CD4-positive, alpha-beta T cell treated with Interferon alpha-2 for 1 hour (primary cell): Measurements from ENCODE around the gene RGSL1.

ENCODE experiments used
- DNase-seq, 2 donors: peaks; one replicate each; pipeline ENCODE4 v3.0.0-alpha.2; 2020 to 2022

RGSL1 gene

DNA sequence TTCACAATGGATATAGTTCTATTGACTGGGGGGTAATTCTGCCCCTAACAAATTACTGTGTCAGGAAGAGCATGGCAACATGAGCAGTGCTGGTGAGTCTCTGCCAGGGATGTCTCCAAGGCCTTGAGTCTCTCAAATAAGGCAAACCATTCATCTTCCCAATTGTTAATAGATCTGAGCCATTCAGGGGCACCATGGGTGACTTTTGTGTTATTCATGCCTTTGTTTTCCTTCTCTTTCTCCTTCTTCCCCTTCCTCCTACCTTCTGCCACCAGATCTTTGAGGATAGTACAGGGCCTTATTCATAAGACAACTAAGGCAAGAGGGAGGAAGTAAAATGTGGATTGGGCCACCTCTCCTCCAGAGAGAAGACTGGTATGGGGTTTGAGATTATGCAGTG lies at the start of gene RGSL1:
TSS of gene RGSL1 (plus strand) at position 60 of the 400 bp plus-strand sequence. CDS start at position 80, 20 bp downstream.
- DNase-seq: no peak

DNA sequence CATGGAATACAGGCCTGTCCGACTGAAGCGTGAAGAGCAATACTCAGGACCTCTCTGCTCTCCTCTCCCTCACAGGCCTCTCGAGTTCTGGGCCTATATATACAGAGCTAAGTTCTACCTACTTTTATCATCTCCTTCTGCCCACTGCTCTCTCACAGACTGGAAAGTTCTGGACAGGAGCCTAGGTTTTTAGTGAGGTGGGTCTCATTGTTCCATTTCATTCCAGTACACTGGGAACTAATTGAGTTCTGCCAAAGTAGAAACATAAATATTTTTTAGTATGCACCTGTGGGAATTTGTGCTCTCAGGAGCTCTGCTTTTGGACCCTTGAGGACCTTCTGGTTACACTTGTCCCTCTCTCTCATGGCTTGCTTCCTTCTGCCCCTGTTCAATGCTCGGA lies 49.4 kb upstream of the RGSL1 start, which contains the start of gene TEDDM1:
TSS of gene TEDDM1 (minus strand) at position 101 of the 400 bp plus-strand sequence. CDS start 182 bp downstream, outside the sequence.
- no peak for DNase-seq

- DNase-seq: no peak
Observed at GRCh38 chr1:182404781-182405180, 45.2 kb upstream of the RGSL1 start.

DNA sequence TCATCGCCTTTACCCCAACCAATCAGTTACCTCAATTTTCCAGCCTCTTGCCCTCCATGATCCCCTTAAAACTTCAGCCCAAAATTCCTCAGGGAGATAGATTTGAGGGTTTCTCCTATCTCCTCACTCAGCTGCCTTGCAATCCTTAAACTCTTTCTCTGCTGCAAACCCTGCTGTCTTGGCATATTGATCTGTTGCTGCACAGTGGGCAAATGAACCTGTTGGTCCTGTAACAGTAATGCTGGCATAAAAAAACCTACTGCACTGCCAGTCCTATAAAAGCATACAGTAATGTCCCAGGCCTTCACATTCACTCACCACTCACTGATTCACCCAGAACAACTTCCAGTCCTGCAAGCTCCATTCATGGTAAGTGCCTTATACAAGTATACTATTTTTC lies 44.4 kb upstream of the RGSL1 start:
- no peak for DNase-seq

GRCh38 chr1:182406012-182406411 lies 43.9 kb upstream of the RGSL1 start:
- DNase-seq: no peak

GRCh38 chr1:182407724-182408123 lies 42.2 kb upstream of the RGSL1 start:
- DNase-seq: no peak

- DNase-seq: no peak
Observed at GRCh38 chr1:182408435-182409075, 41.4 kb upstream of the RGSL1 start.

DNA sequence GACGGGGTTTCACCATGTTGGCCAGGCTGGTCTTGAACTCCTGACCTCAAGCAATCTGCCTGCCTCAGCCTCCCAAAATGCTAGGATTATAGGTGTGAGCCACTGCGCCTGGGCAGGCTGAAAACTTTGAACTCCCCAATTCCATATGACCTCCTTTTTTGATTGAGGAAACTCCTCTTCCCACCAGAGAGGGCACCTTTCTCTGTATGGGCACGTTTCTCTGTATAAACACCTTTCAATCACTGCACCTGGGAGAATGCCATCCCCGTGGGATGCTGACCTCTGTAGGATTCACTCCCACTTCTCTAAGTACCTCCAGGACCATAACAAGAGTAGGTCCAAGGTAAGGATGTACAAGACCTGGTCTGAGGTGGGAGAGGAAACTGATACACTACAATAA lies 39.8 kb upstream of the RGSL1 start:
- DNase-seq: no peak

DNA sequence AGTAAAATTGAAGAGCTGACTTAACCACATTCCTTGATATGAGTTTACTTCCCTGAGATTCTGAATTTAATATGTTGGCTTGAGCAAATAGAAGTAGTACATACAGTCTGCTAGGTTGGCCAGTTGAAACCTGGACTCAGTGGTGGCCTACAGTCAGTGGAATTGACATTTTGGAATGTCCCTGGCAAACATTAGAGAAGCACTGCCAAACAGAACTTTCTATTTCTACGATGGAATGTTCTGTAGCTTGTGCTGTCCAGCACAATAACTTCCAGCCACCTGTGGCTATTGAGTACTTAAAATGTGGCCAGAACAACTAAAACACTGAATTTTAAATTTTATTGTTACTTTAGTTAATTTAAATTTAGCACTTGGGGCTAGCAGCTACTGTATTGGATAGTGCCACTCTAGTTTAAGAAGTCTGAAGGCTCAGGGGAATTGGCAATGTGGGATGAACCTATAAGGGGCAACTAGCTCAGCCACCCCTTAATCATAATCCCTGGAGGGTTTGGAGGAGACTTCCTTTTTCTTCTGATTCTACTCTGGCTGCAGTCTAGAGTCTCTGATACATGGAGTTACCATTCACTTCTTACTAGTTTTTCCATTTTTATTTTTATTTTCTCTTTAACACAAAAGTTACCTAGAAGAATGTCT lies 39.2 kb upstream of the RGSL1 start:
- DNase-seq: no peak

DNA sequence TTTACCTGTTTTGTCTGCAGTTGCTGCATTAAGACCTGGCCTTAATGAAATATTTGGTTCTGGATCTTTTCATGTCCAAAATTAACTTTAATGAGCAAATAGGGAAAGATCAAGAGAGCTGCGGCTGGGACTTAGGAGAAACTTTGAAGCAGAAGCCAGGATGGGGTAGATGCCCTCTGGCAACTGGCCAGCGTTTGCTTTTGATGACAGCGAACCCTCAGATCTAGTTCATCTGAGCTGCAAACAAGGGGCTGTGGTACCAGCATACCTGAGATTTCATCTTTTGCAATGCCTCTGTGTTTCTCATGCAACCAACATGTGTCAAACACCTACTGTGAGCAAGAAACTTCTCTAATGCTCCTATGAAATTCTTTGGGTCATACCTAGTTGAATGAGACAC lies 36.5 kb upstream of the RGSL1 start:
- no peak for DNase-seq

DNA sequence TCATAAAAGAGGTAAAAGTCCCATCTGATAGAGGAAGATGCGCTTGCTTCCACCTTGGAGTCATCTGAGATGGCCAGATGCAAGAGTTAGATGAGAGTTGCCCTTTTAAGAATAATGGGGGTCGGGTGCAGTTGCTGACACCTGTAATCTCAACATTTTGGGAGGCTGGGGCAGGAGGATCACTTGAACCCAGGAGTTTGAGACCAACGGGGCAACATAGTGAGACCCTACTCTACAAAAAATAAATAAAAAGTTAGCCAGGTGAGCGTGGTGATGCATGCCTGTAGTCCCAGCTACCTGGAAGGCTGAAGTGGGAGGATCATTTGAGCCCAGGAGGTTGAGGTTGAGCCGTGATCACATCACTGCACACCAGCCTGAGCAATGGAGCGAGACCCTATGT lies 36.0 kb upstream of the RGSL1 start:
- no peak for DNase-seq

DNA sequence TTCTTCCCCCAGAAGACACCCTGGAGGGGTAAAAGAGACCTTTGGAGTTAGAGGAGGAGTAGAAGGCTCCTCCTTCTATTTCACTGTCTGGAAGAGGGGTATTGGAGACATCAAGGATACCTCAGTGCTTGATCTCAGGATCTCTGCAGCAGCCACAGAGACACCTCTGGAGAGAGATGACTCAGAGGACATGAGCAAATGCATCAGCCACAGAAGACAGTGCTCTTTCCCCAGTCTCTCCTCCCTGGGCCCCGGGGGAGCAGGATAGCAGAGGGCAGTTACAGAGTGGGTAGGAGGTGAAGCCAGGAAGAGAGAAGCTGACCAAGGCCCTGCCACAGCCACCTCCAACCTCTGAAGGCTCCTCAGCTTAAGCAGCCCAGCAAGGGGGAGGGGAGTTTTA lies 34.2 kb upstream of the RGSL1 start:
- DNase-seq: no peak

DNA sequence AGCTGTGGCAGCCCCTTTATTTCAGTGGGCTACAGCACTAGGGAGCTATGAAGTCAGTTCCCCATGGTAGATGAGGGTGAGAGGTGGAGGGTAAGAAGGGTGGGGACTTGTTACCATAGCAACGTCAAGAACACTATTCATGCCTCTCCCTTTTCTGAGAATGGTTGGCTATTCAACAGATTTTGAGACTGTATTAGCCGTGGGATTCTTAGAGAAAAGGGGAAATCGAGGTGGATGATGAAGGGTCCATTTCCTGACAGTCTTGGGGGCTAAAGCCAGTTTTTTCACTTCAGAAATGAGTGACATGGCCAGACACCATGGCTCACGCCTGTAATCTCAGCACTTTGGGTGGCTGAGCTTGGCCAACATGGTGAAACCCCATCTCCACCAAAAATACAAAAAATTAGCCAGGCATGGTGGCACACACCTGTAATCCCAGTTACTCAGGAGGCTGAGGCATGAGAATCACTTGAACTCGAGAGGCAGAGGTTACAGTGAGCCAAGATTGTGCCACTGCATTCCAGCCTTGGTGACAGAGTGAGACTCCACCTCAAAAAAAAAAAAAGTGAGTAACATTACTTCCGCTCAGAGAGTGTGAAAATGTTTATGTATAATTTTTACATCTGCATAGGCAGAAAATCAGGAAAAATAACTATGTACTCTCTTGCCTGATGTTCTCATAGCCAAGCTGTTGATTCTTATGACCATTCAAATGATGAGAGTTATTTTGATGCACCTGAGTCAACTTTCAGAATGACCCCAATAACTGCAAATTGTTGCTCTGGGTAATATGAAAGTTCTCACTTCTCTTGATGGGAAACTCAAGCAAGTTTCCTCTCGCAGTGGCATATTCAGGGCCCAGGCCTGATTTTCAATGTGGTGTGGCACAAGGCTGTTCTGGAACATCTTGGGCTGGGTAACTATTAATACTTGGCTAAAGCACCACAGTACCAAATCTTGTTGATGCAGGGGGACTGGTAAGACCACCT lies 23.2 kb upstream of the RGSL1 start:
- DNase-seq: peak in 1 of 2 donors; percentile 3

DNA sequence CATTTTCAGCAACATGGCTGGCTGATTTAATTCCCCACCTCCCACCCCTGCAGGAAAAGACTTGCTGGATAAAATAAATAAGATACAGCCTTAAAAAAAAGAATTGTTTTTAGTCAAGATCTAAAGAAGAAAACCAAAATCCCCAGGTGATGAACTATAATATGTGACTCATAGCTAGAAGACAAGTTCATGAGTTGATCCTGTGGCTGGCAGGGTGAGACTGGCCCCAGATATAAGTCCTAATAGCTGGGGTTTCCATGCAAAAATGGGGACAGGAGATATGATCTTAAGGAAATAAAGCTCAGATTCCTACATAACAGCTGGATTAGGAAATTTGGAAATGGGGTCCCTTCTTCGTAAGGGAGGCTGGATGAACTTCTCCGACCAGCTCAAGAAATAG lies 21.9 kb upstream of the RGSL1 start:
- DNase-seq: no peak

GRCh38 chr1:182430263-182431068 lies 19.5 kb upstream of the RGSL1 start:
- DNase-seq: peak; percentile 20 to 56

DNA sequence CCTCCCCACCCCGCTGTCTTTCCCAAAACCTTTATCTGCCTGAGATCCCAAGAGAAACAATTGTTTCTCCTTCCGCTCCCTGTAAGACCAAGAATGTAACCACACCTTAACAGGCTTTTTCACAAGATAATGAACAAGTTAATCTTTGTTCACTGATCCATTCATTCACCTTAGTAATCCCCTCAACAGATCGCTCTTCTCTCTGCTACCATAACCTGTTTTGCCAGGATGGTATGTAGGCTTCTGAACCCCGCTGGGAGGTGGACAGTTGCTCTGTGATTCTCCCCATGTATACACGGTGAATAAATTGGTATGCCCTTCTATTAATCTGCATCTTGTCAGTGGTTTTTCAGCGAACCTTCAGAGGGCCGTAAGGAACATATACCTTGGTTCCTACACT lies 18.7 kb upstream of the RGSL1 start:
- no peak for DNase-seq

DNA sequence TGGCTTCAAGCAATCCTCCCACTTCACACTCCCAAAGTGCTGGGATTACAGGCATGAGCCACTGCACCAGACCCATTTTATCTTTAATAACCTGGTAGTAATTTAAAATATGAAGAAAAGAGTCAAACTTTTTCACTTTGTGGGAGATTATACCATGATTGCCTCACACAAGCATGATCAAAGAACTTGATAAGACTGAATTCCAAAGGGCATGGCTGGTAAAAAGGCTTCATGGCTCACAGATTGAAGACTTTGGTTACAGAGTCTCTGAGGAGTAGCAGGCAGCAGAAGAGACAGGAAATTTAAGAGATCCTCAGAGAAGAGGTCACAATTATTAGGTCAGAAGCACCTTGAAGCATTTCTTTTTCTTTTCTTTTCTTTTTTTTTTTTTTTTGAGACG lies 16.4 kb upstream of the RGSL1 start:
- no peak for DNase-seq

DNA sequence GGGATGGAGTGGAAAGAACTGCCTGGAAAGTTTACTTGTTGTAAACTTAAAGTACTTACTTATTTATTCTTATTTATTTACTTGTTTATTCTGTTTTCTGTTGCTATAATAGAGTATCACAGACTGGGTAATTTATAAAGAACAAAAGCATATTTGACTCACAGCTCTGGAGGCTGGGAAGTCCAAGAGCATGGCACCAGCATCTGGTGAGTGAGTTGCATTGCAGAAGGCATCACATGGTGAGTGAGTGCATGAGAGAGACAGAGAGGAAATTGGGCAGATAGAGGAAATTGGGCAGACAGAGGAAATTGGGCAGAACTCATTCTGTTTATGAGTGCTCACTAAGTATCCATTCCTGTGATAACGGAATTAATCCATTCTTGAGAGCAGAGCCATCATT lies 11.6 kb upstream of the RGSL1 start:
- no peak for DNase-seq

- DNase-seq: no peak
Observed at GRCh38 chr1:182441719-182442118, 8.2 kb upstream of the RGSL1 start.

DNA sequence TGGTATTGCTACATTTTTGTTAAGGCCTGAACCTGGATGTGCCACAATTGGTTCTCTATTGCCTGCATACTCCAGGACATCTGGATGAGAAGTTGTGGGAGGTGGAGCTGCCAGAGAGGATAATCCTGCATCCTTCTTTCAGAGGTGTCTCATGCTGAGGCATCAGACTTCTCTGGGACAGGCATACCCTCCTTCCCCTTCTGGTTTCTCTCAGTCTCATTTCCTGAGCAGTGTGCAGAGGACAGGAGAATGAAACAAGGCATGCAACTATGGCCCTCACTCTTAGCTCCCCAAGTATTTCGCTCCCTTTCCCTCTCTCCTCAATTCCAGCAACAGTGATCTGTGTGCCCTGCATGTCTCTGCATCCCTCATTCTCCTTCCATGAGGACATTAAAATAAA lies 7.6 kb upstream of the RGSL1 start:
- DNase-seq: no peak

DNA sequence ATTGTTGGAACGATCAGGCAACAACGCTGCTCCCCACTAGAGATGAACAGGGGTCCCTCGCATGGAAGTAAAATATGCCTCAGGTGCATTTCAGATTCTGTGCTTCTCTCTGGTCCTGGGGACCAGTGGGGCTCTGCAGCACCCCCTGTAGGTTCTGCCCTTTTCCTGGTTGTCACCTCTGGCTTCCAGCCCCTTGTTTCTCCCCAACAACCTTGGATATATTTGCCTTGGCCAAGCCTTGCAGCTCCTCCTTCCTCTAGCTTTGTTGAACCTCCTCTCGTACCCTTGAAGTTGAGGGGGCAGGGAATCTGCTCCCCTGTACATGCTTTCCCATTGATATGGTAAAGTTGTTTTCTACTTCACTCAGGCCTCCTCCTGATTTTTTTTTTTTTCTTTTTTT lies 5.4 kb upstream of the RGSL1 start:
- no peak for DNase-seq

DNA sequence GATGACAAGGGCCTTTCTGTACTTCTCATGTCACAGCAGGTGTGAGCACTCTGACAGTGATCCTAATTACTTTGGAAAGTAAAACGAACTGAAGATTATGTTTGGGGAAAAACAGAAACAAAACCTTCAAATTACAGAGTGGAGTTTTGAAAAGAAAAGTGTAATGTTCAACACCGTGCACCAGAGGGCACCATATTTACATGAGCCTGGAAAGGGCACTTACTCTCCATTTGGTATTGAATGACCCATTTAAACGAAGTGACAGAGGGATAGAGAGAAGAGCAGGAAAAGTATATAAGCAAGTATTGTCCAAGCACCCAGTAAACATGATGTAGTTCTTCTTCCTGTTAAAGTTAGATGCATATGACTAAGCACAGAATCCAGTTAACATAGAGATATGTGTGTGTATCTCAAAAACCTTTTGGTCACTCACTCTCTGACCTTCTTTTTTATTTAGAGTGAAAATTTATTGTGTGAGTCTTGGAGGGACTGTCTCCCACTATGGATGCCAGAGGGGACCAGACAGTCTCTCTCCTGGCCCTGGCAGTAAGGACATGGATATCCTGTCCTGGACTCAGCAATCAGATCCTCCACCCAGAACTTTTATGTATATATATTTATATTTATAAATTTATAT lies 3.8 kb upstream of the RGSL1 start:
- DNase-seq: peak in 1 of 2 donors; percentile 41
